ENCODE data around the gene STMP1.
"Not testable (repeated sequence)": the region's sequence is repeated elsewhere in the genome, so short reads cannot be mapped to it uniquely, and the experiment has no call there.

STMP1 gene

DNA sequence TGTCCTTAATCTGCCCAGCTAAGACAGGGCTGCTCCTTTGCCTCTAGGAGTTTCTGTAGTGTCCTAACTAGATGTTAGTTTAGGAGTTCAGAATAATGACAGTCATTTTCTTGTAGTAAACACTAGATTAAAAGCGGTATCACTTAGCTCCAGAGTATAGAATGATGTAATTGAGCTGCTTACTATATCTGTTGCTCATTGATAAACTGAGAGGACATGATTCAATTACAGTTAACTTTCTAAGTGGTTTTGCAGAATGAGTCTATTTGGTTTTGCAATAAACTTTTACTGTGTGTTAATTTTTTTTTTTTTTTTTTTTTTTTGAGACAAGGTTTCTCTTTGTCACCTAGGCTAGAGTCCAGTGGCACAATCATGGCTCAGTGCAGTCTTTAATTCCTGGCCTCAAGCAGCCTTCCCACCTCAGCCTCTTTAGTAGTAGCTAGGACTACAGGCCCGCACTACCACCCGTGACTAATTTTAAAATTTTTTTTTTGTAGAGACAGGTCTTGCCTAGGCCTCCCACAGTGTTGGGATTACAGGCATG lies 1.8 kb downstream of the STMP1 start:
- no peak for DNase-seq (ENCODE audit: low read depth)

DNA sequence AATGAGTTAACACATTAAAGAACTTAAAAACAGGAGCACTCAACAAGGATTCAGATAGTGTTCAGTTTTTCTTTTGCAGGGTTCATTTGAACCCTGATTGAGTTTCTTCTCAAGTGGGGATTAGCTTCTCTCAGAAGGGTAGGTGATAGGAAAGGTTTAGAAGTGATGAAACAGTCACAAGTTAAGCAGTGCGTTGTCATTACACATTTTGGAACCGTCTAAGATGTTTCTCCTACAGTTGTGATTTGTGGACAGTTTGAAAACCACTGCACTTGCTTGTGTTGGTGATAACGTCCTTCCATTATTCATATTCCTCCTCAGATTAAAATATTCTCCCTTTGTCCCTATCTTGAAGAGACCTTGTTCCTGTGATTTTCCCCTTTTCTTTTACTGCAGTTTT lies 2.7 kb downstream of the STMP1 start:
- no peak for DNase-seq (ENCODE audit: low read depth)

DNA sequence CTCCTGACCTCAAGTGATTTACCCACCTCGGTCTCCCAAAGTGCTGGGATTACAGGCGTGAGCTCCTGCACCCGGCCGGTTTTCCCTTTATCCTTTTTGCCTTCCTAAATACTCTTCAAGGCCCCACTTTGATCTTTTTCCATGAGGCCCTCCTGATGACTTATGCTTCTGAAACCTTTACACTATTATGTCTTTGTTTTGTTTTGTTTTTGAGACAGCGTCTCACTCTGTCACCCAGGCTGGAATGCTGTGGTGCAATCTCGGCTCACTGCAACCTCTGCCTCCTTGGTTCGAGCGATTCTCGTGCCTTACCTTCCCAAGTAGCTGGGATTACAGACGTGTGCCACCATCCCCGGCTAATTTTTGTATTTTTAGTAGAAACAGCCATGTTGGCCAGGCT lies 3.8 kb downstream of the STMP1 start:
- no peak for DNase-seq (ENCODE audit: low read depth)

- DNase-seq (ENCODE audit: low read depth), result no peak
These were observed 4.5 kb downstream of the STMP1 start for GRCh38 chr7:135666846-135667245.

GRCh38 chr7:135667626-135668025 lies 5.3 kb downstream of the STMP1 start:
- DNase-seq (ENCODE audit: low read depth), result not testable (repeated sequence)

GRCh38 chr7:135668852-135669395 lies 6.6 kb downstream of the STMP1 start:
- not testable (repeated sequence) for DNase-seq (ENCODE audit: low read depth)

- no peak for DNase-seq (ENCODE audit: low read depth)
These were observed 7.5 kb downstream of the STMP1 start for GRCh38 chr7:135669774-135670173.

DNA sequence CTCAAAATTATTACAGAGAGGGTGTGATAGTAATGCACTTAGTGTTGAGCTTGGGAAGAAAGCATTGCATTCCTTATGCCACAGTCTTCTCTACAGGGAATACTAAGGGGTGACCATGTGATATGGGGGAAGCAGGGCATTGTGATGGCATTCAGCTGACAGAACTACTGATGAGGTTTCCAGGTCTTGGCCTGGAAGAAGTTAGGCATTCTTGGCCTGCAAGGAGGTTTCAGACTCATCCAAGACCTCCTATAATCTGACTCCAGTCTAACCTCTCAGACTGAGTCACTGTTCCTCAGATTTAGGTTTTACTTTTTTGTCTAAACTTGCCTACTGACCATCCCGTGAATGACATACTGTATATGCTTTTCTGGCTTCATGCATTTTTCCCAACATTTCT lies 7.9 kb downstream of the STMP1 start:
- no peak for DNase-seq (ENCODE audit: low read depth)

DNA sequence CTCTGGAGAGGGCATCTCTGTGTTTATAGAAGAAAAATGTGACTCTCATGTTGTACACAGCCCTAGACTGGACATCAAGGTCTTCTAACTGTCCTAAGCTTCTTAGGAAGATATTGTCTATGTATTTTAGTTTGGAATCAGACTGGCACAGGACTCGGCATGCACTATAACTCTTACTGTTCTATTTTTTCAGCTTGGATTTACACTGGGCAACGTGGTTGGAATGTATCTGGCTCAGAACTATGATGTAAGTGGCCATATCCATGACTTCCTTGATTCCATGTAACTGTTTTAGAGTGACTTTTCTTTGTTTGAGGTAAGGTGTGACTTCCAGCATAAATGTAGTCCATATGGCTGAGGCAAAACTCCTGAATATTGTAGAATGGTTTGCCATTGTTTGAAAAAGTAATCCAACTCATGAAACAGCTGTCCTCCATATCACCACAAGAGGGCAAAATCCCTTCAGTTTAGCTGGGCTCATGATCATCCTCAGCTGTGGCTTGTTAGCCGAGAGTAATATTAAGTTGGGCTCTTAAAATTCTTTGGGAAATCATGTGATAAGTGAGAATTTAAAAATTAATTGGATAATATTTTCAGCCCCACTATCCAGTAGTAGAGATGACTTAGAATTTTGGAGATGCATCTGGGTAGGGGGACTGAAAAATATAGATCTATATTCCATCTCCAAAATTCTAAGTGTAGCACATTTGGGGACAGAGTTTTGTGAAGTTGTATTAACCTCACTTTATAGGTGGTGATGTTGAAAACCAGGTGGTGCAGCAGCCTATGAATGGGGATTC lies 10.4 kb downstream of the STMP1 start:
- DNase-seq (ENCODE audit: low read depth), result peak; percentile 32

GRCh38 chr7:135673360-135673706 lies 11.0 kb downstream of the STMP1 start:
- DNase-seq (ENCODE audit: low read depth), result no peak

DNA sequence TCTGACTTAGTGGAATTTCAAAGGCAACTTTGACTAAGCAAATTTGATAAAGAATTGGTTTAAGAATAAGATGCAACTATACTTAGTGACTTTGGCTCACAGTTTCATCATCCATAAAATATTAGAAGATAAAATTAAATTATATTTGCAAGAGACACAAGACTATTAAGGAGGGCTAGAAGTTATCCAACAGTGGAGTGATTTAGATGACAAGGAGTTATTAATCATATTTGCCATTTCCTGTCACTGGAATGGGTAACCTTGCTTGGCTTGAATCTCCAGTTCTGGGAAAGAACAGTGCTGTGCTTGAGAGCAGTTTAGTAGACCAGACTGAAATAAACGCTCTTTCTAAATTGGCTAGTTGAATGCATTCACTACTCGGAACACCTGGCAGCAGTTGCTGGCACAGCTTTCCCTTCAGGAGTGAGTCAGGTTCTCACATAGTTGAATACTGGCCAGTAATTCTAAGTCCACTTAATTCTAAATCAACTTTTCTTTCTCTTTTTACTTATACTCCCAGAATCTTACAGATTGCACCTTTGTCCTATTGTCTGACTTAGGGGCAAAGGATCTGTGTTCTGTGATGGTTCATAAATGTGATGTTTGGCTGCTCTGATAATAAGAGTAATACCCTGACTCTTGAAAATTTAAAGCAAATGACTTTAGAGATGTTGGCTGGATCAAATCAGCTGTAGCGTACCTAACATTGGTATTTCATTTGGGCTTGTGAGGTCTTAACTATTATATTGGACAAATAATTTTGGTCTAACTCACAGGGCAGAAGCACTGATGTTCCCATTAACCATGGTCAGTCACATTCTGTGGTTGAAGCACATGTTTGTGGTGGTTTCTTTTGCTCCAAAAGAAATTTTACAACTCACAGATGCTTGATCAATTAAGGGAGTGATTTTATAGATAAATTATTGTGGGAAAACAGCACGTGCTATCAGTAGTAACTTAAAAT lies 16.6 kb downstream of the STMP1 start:
- no peak for DNase-seq (ENCODE audit: low read depth)

GRCh38 chr7:135681762-135682161 lies 19.4 kb downstream of the STMP1 start:
- no peak for DNase-seq (ENCODE audit: low read depth)

- DNase-seq (ENCODE audit: low read depth), result no peak
These were observed 19.9 kb downstream of the STMP1 start for GRCh38 chr7:135682191-135682590.

GRCh38 chr7:135683609-135684008 lies 21.3 kb downstream of the STMP1 start:
- DNase-seq (ENCODE audit: low read depth), result no peak

- no peak for DNase-seq (ENCODE audit: low read depth)
These were observed 21.8 kb downstream of the STMP1 start for GRCh38 chr7:135684136-135684535.

DNA sequence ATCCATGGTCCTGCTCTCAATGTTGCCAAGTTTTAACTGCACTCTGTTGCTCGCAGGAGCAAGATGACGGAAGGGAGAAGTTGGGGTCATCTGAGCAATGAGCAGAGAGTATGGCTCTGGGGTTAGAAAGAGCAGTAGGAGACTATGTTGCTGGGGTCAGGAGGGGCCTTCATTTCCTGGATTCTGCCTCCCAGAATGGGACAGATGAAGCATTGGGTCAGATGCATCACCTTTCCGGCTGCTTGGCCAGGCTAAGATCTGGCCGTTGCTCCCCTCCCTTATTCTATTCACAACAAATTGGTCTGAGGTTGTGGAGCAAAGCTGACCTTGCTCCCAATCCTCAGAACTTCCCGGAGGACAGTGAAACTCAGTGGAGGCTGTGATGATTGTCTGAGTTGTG lies 22.4 kb downstream of the STMP1 start:
- no peak for DNase-seq (ENCODE audit: low read depth)

DNA sequence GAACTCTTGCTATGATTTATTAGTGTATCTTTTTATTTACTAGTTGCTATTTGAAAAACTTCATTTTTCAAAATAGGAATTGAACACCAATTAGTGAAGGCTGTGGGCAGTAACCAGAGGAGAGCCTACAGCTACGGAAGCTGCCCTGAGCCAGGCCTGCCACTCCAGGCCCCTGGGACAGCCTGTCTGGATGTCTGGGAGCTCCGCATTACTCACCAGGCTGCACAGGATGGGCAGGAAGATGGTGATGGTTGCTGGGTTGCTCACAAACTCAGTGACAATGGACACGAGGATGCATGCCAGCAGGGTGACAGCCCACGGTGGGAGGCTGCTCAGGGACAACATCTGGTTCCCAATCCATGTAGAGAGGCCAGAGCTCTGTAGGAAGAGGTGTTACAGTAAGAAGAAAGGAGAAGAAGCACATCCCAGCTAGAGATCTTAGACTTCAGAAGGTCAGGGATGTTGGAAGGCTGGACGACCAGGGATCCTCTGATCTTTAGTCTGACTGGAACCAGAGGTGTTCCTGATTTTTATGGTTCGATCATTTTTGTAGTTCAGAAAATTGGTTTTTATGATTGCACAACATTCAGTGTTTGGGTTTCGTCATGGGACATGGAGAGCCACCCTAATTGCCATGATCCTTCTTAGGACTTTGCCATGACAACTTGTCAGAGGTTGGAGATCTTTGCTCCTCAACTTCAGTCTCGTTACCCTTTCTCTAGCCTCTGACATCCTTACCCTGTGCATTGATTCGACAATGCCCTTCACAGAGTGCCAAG lies 23.2 kb downstream of the STMP1 start:
- DNase-seq (ENCODE audit: low read depth), result no peak

DNA sequence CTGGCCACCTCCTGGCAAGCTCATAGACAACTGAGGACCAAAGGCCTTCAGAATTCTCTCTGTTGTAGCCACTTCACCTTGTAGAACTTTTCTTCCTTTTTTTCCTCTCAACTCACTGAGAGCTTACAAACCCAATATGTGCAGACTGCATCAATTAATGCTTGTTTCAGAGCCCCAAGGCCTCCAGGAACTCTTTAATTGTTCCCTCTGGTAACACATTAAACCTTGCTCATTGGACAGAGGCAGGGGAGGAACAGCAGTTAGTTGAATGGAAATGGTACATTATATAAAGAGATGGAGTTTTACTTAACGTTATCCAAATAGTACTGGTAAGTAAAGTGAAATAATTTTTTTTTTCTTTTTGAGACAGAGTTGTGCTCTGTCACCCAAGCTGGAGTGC lies 25.2 kb downstream of the STMP1 start:
- no peak for DNase-seq (ENCODE audit: low read depth)

- no peak for DNase-seq (ENCODE audit: low read depth)
These were observed 28.3 kb downstream of the STMP1 start for GRCh38 chr7:135690566-135690965.

DNA sequence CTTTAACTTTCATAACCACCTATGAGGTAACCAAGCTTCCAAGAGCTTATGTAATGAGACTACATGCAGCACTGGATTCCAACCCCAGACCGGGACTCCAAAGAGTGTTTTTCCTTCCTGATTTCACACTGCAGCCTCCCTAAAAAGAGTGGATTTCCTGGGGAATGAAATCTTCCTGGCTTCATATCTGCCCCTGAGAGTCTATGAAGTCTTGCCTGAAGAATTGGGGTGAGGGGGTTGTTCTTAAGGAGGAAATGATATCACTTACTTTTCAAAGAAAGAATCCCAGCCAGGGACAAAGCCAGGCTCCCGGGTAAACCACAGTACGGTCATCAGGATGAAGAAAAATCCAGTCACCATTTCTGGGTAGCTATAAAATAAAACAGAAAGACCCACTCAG lies 29.7 kb downstream of the STMP1 start:
- DNase-seq (ENCODE audit: low read depth), result no peak

DNA sequence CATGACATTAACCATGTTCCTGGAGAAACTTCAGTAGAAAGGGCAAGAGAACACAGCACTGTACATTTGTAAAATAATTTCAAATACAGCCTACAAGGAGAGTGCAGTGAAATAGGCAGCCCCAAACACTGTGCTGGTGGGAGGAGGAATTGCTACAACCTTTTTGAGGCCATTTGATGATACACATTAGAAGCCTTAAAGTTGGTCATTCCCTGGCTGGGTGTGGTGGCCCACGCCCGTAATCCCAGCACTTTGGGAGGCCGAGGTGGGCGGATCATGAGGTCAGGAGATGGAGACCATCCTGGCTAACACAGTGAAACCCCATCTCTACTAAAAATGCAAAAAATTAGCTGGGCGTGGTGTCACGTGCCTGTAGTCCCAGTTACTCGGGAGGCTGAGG lies 30.3 kb downstream of the STMP1 start:
- DNase-seq (ENCODE audit: low read depth), result not testable (repeated sequence)

DNA sequence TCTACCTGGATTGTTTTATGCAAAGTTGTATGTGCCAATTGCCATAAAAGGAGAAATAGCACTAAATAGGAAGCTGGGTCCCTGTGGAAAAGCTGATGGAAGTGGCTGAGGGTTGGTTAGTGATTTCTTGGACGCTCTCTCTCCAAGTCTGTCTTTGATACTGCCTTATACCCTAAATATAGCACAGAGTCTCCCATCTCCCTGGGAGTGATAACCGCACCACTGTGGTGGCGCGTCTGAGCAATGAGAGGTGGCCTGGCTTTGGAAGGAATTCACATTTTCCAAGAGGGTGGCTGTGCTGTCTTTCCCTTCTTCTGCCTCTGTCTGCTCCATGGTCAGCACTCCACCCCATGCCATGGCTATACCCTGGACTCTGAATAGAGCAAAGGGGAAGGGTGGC lies 31.2 kb downstream of the STMP1 start:
- no peak for DNase-seq (ENCODE audit: low read depth)
